Stimulated activated CD8-positive, alpha-beta memory T cell treated with anti-CD3 and anti-CD28 coated beads, Interleukin-15, amount 100 ng/mL, for 24 hours (primary cell): ENCODE results near the gene ME3.
"Not testable (repeated sequence)": the region's sequence is repeated elsewhere in the genome, so short reads cannot be mapped to it uniquely, and the experiment has no call there.

Experiments
- DNase-seq: peaks from one replicate; pipeline ENCODE4 v3.0.0-alpha.2; 2020; ENCODE audit warnings: low read depth

The ME3 gene

DNA sequence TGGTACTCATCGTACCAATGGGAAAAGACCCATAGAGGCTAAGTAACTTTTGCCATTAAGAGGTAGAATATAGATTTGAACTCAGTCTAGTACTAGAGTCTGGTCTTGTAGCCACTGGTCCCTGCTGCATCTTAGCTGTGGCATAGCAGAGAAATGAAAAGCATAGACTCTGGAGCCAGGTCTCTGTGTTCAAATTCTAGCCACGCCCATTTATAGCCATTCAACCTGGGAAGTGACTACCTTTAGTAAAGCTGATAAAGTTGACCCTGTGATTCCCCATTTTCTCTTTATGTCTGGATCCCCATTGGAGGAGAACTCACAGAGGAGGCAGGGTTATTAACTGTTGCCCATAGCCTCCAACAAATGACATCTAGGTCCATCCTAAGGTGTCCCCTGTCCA is 113.6 kb downstream of the ME3 start:
- no peak for DNase-seq

DNA sequence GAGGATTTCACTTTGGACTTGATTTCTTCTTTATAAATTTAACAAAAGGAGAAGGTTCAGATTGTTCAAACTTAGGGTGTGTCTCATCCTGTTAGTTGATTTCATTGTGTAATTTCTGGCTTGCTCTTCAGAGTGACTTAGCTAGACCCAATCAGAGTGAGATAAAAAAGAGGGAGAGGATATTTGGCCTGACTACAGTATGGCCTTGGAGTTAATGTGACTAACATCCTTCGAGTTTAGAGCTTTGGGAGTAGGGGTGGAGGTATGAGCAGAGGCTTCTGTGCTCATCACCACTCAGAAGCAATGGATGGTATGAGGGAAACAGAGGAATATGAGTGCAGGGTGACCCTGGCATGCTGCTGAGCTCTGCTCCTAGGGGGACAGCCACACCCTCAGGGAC is 114.2 kb downstream of the ME3 start:
- DNase-seq: no peak

DNA sequence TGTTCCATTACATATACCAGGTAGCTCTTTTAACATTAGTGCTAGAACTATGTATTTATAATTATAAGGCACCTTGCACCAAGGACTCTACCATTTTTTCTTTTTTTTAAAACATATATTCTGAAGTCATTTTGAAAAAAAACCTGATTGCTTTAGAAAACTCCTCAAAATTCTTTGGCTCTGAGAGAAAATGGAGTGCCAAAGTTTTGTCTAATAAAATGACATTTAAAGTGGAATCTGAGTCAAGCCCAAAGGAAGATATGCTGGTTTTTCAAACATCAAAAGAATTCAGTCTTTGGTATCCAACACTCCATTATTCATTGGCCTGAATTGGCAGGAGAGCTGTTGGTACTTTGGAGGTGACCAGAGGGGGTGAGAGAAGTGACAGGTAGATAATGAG is 116.5 kb downstream of the ME3 start:
- DNase-seq: no peak

DNA sequence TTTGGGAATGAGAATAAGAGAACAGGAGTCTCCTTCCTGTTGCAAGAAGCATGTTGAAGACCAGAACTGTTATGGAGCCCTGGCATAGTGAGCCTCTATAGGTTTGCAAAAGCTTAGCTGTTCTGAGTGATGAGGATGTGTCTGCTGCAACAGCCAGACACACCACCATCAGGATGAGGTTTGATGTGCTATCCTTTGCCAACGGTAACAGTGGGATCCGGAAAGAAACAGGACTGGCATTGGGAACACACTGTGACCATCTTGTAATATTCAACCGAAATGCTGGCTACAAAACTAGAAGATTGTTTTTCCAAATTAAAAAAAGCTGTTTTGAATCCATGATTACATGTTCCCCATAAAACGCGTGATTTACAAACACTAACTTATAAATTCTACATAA is 117.0 kb downstream of the ME3 start:
- DNase-seq: no peak

DNA sequence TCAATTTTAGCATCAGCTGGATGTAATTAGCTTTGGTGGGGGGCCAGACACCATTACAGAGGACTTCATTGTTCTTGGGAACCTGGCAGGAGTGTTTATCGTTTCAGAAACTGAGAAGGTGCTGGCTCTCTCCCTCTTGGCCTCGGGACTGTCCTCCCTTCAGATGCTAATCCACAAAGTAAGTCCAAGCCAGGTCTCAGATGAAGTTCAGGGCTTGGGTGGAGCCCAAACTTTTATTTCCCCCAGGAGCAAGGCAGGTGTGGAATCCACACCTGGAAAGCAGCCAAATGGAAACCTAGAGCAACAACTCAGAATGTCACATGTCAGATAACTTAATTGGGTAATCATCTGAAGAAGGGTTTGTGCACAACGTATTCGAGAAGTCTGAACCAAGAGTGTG is 119.2 kb downstream of the ME3 start:
- no peak for DNase-seq

DNA sequence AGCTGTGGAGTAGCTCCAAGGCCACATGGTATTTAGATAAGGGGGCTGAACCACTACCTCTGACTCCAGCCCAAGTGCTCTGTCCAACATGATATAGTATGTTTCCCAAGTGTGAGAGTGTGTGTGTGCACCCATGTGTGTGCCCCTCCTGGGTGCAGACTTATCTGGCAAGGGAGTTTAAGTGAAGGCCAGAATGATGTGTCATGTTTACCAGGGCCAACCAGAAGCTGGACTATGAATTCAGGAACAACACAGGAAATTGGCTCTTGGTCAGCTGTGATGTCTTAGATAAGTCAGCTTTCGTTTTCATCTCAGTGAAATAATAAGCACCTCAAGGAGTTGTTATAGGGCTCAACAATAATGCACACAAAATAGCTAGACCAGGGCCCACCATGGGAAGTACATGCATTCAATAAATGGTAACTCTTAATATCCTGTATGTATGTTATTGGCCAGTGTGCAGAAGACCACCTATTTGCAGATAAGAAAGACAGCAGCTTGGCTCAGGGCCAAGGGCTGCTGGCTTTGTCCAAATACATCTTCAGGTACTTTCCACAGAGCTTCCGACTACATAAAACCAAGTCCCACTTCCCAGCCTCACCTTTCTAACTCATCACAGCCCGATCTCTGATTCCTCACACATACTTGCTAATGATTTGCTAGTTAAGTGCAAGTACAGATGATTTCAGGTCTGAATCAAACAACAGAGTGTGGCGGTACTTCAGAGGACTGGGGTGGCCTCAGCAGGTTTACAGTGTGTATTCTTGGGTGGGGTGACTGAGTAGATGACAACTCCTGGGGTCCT is 120.9 kb downstream of the ME3 start:
- no peak for DNase-seq

DNA sequence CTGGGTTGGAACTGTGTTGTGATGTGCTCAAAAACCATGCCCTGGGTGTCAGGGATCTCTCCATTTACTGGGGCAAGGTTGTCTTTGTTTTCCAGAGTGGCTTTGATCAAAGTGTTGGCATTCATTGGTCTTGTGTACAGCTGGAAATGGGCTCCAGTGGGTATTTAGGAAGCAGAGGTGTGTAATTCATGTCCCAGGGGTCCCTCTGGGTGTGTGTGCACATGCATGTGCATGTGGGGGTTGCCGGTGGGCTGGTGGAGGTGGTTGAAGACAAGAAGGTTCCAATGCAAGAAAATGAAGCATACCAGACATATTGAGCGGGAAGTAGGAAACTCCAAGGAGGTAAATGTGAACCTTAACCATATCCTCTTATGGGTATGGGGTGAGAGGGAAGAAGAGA is 121.7 kb downstream of the ME3 start:
- no peak for DNase-seq

DNA sequence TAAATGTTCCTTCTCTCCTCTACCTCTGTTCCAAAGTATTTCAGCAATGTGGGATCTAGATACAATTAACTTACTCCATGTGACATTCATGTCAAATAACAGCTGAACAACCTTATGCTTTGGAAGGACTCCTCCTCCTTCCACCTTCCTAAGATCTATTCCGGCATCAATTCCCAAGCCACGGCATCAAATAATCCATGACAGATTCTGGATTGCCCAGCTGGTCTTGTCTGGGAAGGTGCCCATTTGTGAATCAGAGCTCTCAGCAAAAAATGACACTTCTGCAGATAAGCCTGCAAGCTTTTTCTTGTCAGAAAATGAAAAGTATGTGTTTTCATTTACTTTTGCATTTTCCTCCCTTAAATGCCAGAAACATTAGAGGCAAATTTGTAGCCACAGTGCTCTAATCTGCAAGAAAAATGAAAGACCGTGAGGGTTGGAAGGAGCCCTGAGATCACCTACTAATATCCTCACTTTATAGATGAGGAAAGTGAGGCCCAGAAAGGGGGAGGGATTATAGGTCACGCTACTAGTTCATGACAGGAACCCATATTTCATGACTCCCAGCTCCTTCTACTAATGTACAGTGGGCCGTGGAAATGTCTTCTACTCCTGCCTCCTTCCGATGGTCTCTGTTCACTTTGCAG is 124.0 kb downstream of the ME3 start:
- no peak for DNase-seq

DNA sequence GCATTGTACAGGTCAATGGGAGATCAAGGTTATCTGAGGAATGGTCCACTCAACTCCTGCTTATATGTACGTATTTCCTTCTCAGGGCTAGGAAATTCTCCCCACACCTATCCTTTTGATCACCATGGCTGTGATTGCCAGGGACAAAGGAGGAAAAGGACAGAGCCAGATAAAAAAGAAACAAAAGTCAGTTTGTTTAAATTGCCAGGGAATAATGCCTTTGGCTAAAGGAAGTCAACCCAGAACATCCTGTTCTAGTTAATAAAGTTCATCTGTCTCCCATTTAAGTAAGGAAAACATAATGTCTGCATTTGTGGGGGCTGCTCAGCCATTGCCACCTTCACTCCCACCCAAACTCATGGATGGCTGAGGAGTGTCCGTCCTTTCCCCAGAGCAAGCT is 124.7 kb downstream of the ME3 start:
- DNase-seq: no peak

DNA sequence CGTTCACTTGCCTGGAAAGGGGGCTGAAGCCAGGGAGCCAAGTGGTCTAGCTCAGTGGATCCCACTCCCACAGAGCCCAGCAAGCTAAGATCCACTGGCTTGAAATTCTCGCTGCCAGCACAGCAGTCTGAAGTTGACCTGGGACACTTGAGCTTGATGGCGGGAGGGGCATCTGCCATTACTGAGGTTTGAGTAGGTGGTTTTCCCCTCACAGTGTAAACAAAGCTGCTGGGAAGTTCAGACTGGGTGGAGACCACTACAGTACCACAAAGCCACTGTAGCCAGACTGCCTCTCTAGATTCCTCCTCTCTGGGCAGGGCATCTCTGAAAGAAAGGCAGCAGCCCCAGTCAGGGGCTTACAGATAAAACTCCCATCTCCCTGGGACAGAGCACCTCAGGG is 131.1 kb downstream of the ME3 start:
- not testable (repeated sequence) for DNase-seq

DNA sequence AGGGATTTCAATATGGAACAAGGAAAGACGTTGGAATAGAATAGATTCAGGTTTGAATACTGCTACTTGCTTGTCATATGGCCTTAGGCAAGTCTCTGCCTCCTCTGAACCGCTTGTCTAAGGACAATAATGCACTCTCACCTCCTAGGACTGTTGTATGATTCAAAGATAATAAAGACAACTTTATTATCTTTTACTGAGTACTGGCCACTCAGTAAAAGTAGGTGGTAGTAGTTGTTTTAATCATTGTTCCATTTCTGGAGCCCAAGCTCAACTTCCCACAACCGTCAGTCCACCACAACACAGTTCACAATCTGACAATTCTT is 134.2 kb downstream of the ME3 start:
- DNase-seq: no peak

DNA sequence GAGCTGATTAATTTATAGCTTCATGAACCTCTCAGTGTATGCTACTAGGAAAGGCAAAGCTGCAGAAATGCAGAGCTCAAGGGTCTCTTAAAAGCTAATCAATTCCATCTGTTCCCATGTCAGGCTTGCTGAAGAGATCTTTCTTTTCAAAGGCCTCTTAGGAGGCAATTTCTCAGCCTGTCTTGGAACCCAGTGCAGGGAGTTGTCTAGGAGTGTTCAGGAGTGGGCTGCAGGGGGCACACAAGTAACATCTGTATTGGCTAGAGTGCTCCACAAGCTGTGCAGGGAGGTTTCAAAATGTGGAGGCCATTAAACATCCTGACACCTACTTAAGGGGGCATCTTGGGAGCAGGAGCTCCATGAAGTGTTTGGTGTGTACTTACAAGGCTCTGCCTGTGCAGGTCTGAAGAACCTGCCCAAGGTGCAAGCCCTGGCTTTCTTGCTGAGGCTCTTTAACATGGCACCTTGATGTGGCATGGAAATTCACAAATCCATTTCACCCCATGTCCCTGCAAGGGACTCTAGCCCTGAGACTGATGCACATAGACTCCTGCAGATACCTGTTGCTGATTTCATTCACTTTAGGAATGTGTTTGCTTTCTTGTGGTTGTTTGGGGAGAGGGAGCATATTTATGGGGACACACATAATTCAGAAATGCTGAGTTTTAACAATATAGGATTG is 134.7 kb downstream of the ME3 start:
- no peak for DNase-seq

DNA sequence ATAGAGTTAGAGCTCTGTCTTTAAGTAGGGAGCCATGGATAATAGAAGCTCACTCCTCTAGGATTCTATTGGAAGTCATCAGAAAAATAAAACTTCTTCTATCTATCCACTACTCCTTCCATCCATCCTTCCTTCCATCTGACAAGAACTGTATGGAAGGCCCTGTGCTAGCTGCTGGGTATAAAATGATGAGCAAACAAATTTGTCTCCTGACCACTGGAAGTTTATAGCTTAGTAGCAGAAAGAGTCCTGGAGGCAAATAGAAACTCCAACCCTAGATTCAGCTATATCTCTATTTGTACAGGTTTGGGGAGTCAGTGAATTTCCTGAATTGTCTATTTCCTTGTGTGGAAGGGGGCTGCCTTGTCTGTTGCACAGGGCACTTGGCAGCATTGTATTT is 136.6 kb downstream of the ME3 start:
- no peak for DNase-seq

DNA sequence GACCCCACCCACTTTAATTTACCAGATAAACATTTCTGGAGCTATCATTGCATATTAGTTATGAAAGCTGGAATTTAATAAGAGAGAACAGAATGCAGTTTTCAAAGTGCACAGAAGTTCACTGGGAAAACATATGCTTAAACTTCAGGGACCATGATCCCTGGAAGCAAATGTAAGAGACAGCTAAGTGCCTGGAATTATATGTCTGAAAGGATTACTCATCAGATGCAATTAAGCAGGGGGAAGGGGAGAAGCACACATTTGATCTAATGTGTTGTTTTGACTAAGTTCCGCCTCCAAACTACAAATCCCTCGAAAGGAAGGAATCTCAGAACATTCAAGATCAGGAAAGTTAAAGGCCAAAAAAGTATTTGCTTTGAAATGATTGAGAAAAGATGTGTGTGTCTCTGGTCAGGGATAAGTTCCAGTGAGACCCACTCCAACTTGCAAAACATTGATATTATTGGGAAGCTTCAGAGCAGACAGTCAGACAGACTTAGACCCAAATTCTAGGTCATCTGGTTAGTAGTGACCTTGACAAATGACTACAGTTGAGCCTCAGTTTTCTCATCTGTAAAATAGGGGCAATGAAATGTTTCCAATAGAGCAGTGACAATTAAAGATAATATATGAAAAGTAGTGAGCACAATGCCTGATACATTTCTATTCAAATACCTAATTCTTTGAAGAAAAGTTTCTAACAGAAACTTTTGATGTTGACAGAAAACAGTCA is 147.6 kb downstream of the ME3 start:
- no peak for DNase-seq

DNA sequence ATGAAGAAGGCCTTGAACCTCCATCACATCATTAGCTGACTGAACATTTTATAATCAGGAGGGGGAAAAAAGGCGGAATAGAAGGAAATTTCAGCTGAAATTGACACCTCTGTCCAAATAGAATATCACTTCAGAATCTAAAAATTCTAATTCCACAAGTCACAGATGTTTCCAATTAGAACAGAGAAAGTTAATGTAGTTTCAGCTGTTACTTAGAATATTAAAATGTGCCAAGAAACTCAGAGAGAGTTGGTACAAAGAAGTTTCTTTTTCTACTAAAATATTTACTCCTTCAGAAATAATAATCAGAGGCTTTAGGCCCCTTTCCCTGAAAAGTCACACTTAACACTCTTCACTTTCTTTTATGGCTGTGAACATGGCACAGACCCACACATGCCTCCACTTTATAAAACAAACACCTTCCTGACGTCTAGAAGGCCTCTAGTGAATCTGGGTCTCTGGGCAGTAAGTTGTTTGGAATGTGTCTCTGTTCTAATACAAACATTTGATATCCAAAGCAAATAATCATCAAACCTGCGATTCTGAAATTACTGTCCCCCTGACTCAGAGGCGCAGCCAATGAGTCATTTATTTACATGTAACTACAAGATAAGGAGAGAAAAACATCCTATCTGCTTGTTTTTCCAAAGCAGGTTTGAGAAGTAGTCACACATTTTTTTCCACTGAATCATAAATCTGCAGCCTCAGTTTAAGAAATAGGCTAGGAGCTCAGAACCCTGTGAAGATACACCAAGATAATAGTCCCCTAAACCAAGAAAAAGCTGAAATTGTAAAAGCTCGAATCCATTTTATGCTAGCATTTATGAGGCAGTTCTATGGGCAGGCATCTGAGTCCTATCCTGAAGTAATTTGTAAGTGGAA is 148.4 kb downstream of the ME3 start:
- no peak for DNase-seq

DNA sequence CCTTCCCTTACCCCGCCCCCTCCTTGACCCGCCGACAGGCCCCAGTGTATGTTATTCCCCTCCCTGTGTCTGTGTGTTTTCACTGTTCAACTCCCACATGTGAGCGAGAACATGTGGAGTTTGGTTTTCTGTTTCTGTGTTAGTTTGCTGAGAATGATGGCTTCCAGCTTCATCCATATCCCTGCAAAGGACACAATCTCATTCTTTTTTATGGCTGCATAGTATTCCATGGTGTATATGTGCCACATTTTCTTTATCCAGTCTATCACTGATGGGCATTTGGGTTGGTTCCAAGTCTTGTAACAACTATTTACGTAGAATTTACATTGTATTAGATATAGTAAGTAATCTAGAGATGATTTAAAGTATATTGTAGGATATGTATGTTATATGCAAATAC is 149.9 kb downstream of the ME3 start:
- DNase-seq: not testable (repeated sequence)

DNA sequence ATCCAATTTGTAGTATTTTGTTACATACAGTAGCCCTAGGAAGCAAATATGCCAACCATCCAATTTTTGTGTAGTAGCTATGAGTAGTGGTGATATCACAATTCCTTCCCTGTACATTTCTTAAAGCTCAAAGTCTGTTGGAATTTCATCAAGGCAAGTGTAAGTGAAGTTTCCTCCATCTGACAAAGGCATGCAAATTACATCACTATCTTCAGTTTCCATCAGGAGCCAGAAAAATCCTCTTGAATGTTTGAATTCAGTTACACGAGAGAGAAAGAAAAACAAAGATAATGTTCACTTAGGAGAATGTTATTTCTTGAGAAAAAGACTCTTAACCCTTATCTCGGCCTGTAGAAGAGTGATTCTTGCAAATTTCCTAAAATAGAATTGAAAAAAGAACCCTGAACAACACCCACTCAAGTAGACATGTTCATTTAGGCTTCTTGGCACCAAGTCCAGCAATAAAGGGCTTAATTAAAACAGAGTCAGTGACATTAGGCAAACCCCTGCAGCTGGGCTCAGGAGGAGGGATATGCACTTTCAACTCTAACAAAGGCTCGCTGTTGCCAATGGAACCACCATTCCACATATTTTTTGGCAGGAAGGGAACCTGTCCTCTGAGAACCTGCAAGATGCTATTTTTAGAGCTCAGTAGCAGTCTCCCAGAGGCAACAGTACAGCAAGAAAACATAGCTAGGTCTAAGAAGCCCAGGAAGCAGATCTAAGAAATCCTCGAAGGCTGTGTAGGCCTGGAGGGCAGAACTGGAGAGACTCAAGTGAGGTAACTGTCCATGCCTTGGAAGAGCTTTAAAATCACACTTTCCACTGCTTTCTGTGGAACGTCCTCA is 153.1 kb downstream of the ME3 start:
- no peak for DNase-seq

DNA sequence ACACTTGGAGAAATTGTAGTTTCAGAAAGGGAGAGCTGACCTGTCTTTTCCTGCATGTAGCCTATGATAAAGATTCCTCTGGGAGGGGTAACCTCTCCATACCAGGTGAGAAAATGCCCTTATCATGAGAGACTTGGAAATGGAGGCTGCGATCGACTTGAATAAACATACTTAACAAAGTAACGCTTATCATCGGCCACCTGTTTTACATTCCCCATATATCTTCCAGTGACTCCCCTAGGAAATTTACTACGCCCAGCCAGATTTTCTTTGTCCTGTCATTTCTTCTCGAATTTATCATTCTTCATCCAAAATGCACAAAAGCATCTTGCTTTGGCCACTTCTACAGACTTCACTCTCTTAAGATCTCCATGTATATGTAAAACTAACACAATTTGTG is 154.2 kb downstream of the ME3 start:
- DNase-seq: no peak

DNA sequence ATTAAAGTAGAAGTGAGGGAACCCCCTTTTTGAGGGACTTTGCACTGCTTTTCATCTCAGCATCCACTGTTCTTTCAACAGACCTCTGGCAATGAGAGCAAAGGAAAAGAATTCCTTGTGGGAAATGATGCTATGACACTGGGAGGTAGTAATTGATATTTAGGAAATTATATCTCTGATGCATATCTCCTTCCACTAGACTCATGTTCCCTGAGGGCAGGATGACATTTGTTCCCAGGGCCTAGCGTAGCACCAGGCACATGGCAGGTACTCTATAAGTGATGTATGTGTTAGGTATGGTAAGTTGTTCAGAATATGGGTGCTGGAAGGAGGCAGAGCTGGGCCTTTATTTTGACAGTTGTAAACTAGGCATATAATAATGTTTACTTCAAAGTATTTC is 154.9 kb downstream of the ME3 start:
- no peak for DNase-seq

DNA sequence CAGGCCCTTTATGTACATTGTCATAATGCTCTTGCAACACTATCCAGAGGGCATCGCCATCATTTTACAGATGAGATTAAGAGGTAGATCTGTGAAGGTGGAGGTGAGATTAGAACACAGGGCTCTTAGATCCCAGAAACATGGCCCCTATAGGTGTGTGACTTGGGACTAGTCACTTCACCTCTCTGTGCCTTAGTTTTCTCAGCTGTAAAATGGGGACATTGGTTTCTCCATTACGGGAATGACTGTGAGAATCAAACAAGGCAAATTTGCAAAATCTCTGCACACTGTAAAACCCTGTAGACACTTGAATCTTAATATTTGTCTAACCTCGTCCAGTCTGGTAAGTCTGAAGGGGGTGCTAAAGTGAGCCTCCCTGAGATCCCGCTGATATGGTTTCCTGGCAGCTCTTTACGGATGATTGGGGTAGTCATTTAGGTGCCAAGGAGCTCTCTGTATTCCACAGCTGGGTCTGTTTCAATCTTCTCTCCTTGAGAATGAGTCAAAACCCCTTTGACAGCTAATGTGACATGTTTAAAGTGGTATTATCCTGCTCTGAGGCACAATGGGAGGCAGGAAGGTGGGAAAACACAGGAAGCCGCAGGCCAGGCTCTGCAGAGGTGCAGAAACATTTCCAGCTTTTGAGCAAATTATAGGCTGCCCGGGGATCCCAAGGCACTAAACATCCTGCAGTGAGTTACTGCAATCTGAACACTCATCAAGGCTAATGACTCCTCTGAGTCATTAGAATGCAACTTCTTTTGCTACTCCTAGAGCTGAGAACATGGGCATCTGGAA is 156.9 kb downstream of the ME3 start:
- DNase-seq: no peak
